H1 (cell line): ENCODE measurements around the gene KCP.

ENCODE experiments used
- FOSL1 ChIP-seq: IDR thresholded peaks from 2 replicates; pipeline ENCODE4 v1.6.1; 2011; ENCODE audit warnings: mild to moderate bottlenecking, low read depth, low read length, moderate library complexity; ENCODE audit not compliant: insufficient read depth
- JUN ChIP-seq: IDR thresholded peaks from 2 replicates; pipeline ENCODE4 v1.6.1; 2011; ENCODE audit warnings: low read depth, mild to moderate bottlenecking, improper control_type of control experiment, low read length
- PHF8 ChIP-seq: fragments of 200-600 bp; sonication (generic); conservative IDR thresholded peaks from 2 replicates; pipeline ENCODE4 v1.7.1; 2012; ENCODE audit warnings: low read depth, mild to moderate bottlenecking, inconsistent platforms, low read length, moderate library complexity
- TAF1 ChIP-seq: IDR thresholded peaks from 2 replicates; pipeline ENCODE4 v1.6.1; 2011; ENCODE audit warnings: mild to moderate bottlenecking, low read depth, low read length
- YY1 ChIP-seq: IDR thresholded peaks from 2 replicates; pipeline ENCODE4 v1.6.1; 2011; ENCODE audit warnings: low read depth, mild to moderate bottlenecking, low read length
- TF ChIP-seq, protein P1 (sequence below), 3 experiments: IDR thresholded peaks; 1 replicate in 2 of 3; 2 replicates in 1 of 3; pipeline versions ENCODE4 v1.5.1 to v1.6.1; 2011; ENCODE audit warnings: low read length in 3 of 3, mild to moderate bottlenecking in 3 of 3, inconsistent platforms in 2 of 3, low read depth in 1 of 3, moderate library complexity in 1 of 3; ENCODE audit not compliant: insufficient read depth in 1 of 3; ENCODE audit errors: control extremely low read depth in 1 of 3
- TF ChIP-seq, protein P2 (sequence below): IDR thresholded peaks from 2 replicates; pipeline ENCODE4 v1.6.1; 2012; ENCODE audit warnings: inconsistent platforms

DNA sequence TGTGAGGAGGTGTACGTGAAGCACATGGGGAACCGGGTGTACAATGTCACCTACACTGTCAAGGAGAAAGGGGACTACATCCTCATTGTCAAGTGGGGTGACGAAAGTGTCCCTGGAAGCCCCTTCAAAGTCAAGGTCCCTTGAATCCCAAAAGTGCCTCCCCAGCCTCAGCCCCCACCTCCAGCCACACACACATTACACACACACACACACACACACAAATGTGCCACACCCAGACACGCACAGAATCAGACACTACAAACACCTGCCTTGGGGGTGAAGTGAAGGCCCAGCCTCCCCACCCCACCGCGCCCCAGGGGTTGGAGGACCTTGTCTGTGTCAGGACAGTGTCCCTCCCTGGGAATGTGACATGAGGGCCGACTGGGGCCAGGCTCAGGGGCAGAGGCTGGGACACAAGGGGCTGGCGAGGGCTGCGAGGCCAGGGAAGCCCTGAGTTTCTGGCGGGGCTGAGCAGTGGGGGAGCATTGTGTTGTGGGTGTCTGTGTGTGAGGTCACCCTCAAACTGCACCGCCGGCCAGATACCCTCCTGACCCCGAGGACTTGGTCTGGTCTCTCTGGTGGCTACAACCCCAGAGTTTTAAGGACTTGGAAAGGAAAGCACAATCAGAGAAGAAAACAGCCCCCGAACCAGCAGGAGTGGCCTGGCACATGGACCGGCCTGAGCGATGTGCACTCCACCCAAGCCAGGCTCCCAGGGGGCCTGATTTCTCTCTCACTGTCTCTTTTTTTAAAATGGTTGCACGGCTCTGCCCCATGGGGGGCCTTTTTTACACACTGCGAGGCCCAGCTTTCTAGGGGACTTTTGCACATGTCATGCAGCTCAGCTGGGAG is 51.9 kb downstream of the KCP start:
- TF ChIP-seq, protein P1, sequence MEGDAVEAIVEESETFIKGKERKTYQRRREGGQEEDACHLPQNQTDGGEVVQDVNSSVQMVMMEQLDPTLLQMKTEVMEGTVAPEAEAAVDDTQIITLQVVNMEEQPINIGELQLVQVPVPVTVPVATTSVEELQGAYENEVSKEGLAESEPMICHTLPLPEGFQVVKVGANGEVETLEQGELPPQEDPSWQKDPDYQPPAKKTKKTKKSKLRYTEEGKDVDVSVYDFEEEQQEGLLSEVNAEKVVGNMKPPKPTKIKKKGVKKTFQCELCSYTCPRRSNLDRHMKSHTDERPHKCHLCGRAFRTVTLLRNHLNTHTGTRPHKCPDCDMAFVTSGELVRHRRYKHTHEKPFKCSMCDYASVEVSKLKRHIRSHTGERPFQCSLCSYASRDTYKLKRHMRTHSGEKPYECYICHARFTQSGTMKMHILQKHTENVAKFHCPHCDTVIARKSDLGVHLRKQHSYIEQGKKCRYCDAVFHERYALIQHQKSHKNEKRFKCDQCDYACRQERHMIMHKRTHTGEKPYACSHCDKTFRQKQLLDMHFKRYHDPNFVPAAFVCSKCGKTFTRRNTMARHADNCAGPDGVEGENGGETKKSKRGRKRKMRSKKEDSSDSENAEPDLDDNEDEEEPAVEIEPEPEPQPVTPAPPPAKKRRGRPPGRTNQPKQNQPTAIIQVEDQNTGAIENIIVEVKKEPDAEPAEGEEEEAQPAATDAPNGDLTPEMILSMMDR (IDR thresholded peaks at IDR 0.05; ENCODE audit: control extremely low read depth in 1 of 3, insufficient read depth in 1 of 3, low read depth in 1 of 3, low read length in 3 of 3), result no peak
- TF ChIP-seq JUN (no peak), TAF1 (no peak), FOSL1 (no peak), YY1 (no peak), PHF8 (no peak)
- TF ChIP-seq, protein P2, sequence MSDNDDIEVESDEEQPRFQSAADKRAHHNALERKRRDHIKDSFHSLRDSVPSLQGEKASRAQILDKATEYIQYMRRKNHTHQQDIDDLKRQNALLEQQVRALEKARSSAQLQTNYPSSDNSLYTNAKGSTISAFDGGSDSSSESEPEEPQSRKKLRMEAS, result no peak
